Panc1 (cell line): ENCODE data around the gene TMEM164. TPM values are rescaled to one million over a fixed set of nuclear protein-coding genes. Genes with fewer than 3 reads are reported as not detected.

Experiments
- ATAC-seq: fragments of 200-7000 bp; cut with Tn5 transposase; 2 replicates; pipeline ENCODE4 v1.9.1; 2020; ENCODE audit warnings: mild to moderate bottlenecking, moderate library complexity
- BruUV-seq: library from RNA; stranded (reverse); fragments of 400-500 nt; replicated peaks from 2 replicates; lab custom pipeline; 2021; lab: Mats Ljungman, UMichigan
- CTCF ChIA-PET: fragments of 300-600 bp; sonication (Branson Sonifier 250); formaldehyde crosslinking; loops from one replicate; lab custom pipeline; 2022; ENCODE audit warnings: antibody characterized with exemption; lab: Charles Lee
- POLR2A ChIA-PET: fragments of 300-600 bp; sonication (Branson Sonifier 250); formaldehyde crosslinking; loops from one replicate; lab custom pipeline; 2022; ENCODE audit warnings: antibody characterized with exemption; lab: Charles Lee
- DNase-seq: peaks from one replicate; pipeline ENCODE4 v3.0.0-alpha.2; 2010; ENCODE audit warnings: low read depth, low spot score
- H3K27ac ChIP-seq: 2 replicates; pipeline ENCODE4 v1.5.1; 2011; ENCODE audit warnings: mild to moderate bottlenecking, low read length, inconsistent platforms
- H3K27me3 ChIP-seq: fragments of 200-500 bp; sonication (Bioruptor generic); 2 replicates; pipeline ENCODE4 v1.6.0; 2014; ENCODE audit warnings: low read length, inconsistent platforms; ENCODE audit not compliant: control insufficient read depth, insufficient read depth
- H3K36me3 ChIP-seq: fragments of 200-500 bp; sonication (Bioruptor generic); 2 replicates; pipeline ENCODE4 v1.5.1; 2014; ENCODE audit warnings: inconsistent platforms, mild to moderate bottlenecking, low read length, moderate library complexity; ENCODE audit not compliant: control insufficient read depth, insufficient read depth
- H3K4me1 ChIP-seq: 2 replicates; pipeline ENCODE4 v1.5.1; 2011; ENCODE audit warnings: inconsistent platforms, mild to moderate bottlenecking, low read length, moderate library complexity; ENCODE audit not compliant: control insufficient read depth, insufficient read depth
- H3K4me3 ChIP-seq, 2 experiments: 2 replicates each; pipeline ENCODE4 v1.5.1; 2011 to 2012; ENCODE audit warnings: low read depth in 2 of 2, low read length in 2 of 2, mild to moderate bottlenecking in 2 of 2, inconsistent platforms in 1 of 2, moderate library complexity in 1 of 2
- H3K9me3 ChIP-seq: fragments of 200-500 bp; sonication (Bioruptor generic); 2 replicates; pipeline ENCODE4 v1.5.1; 2014; ENCODE audit warnings: low read depth, mild to moderate bottlenecking, inconsistent platforms, low read length, moderate library complexity; ENCODE audit not compliant: control insufficient read depth, insufficient read depth
- CTCF ChIP-seq: fragments of 450-650 bp; IDR thresholded peaks from 2 replicates; pipeline ENCODE4 v1.5.1; 2017; ENCODE audit warnings: mild to moderate bottlenecking
- POLR2AphosphoS5 ChIP-seq: IDR thresholded peaks from 2 replicates; pipeline ENCODE4 v1.6.1; 2012; ENCODE audit warnings: mild to moderate bottlenecking, low read depth, low read length, moderate library complexity
- REST ChIP-seq, 2 experiments: IDR thresholded peaks; 2 replicates each; pipeline ENCODE4 v1.6.1; 2011 to 2012; ENCODE audit warnings: low read depth in 2 of 2, control low read depth in 1 of 2, low read length in 1 of 2, mild to moderate bottlenecking in 1 of 2, moderate library complexity in 1 of 2; ENCODE audit not compliant: insufficient read depth in 1 of 2
- SIN3A ChIP-seq: IDR thresholded peaks from 2 replicates; pipeline ENCODE4 v1.6.1; 2012; ENCODE audit warnings: low read depth, mild to moderate bottlenecking, low read length, moderate library complexity, borderline replicate concordance; ENCODE audit not compliant: insufficient read depth
- TCF7L2 ChIP-seq: IDR thresholded peaks from 2 replicates; pipeline ENCODE4 v1.6.1; 2011; ENCODE audit warnings: mild to moderate bottlenecking, low read depth, low read length, inconsistent platforms
- in situ Hi-C: cut with HindIII; loops from 2 replicates; pipeline ENCODE4 v1.10.0; 2016; ENCODE audit warnings: low sequenced_read_pairs, low pct_unique_long_range_greater_than_20kb
- intact Hi-C: fragments of 100-400 bp; cut with micrococcal nuclease; formaldehyde crosslinking; loops from one replicate; pipeline ENCODE4 v1.10.0; 2022; ENCODE audit not compliant: unreplicated experiment
- total RNA-seq: library from RNA; stranded (reverse); gene quantifications from one replicate; pipeline ENCODE4 v1.2.1, GENCODE V29; 2021; ENCODE audit not compliant: unreplicated experiment

The TMEM164 gene
- total RNA-seq, 1 experiment from 2014 or later, result 32.8 TPM

GRCh38 chrX:110015915-110016314 is 13.0 kb downstream of the TMEM164 start:
- no peaks in the 10 kb centered on the region for H3K27me3 ChIP-seq
- ATAC-seq (no peak), DNase-seq (no peak)
- intact Hi-C loops, result no loop called here
- no peaks in the 10 kb centered on the region for H3K36me3 ChIP-seq
- TF ChIP-seq REST (IDR thresholded peaks at IDR 0.05; ENCODE audit: insufficient read depth in 1 of 2, low read depth in 2 of 2, low read length in 1 of 2) (no peak), CTCF (no peak), TCF7L2 (no peak), SIN3A (no peak)
- H3K27ac ChIP-seq, result no peak overlapping the region
- ChIA-PET POLR2A (no interaction called here), CTCF (no interaction called here)
- in situ Hi-C loops, result no loop called here
- no peaks in the 10 kb centered on the region for H3K9me3 ChIP-seq
- no peak overlapping the region for H3K4me3 ChIP-seq
- no peaks in the 10 kb centered on the region for H3K4me1 ChIP-seq
- BruUV-seq, result no TSS peak

- Histone ChIP-seq H3K4me3 (no peak overlapping the region), H3K27ac (no peak overlapping the region), H3K27me3 (no peaks in the 10 kb centered on the region), H3K4me1 (no peaks in the 10 kb centered on the region; the same call in 1 of the 2 replicates), H3K9me3 (no peaks in the 10 kb centered on the region), H3K36me3 (no peaks in the 10 kb centered on the region)
- ATAC-seq (no peak), DNase-seq (no peak)
- BruUV-seq, result no TSS peak
- intact Hi-C loops (no loop called here), in situ Hi-C loops (no loop called here)
- ChIA-PET CTCF (no interaction called here), POLR2A (no interaction called here)
- TF ChIP-seq REST (IDR thresholded peaks at IDR 0.05; ENCODE audit: insufficient read depth in 1 of 2, low read depth in 2 of 2, low read length in 1 of 2) (no peak), CTCF (no peak), SIN3A (no peak), TCF7L2 (no peak), POLR2AphosphoS5 (no peak)
Observed at GRCh38 chrX:110020536-110020935, 17.6 kb downstream of the TMEM164 start.
